CD4-positive, alpha-beta T cell treated with Interleukin-17A for 1 hour (primary cell): ENCODE data around the gene MEIS1.

Experiments used
- DNase-seq: peaks from one replicate; pipeline ENCODE4 v3.0.0-alpha.2; 2020

The MEIS1 gene

GRCh38 chr2:66431846-66432587 lies 2.9 kb upstream of the MEIS1 start:
- DNase-seq = no peak

- DNase-seq = peak; percentile 26
Observed at GRCh38 chr2:66432801-66433694, 1.9 kb upstream of the MEIS1 start.

- no peak for DNase-seq
Observed at GRCh38 chr2:66433695-66433944, 1.3 kb upstream of the MEIS1 start.

- DNase-seq = no peak
Observed at GRCh38 chr2:66433945-66434678, 813 bp upstream of the MEIS1 start.

- DNase-seq = no peak
Observed at GRCh38 chr2:66435549-66435875, 587 bp downstream of the MEIS1 start.

GRCh38 chr2:66435963-66436362 lies 1.0 kb downstream of the MEIS1 start:
- no peak for DNase-seq

- no peak for DNase-seq
Observed at GRCh38 chr2:66436581-66437001, 1.7 kb downstream of the MEIS1 start.

- DNase-seq = no peak
Observed at GRCh38 chr2:66437109-66437690, 2.3 kb downstream of the MEIS1 start.

GRCh38 chr2:66437691-66438497 lies 3.0 kb downstream of the MEIS1 start:
- DNase-seq = no peak

GRCh38 chr2:66438498-66438833 lies 3.5 kb downstream of the MEIS1 start:
- DNase-seq = no peak

GRCh38 chr2:66438891-66439811 lies 4.2 kb downstream of the MEIS1 start:
- no peak for DNase-seq

GRCh38 chr2:66439812-66440542 lies 5.1 kb downstream of the MEIS1 start:
- DNase-seq = no peak

- no peak for DNase-seq
Observed at GRCh38 chr2:66440708-66441497, 6.0 kb downstream of the MEIS1 start.

- no peak for DNase-seq
Observed at GRCh38 chr2:66441581-66442320, 6.8 kb downstream of the MEIS1 start.

GRCh38 chr2:66442516-66443185 lies 7.7 kb downstream of the MEIS1 start:
- no peak for DNase-seq

- DNase-seq = no peak
Observed at GRCh38 chr2:66443186-66443978, 8.5 kb downstream of the MEIS1 start.

GRCh38 chr2:66443979-66444861 lies 9.3 kb downstream of the MEIS1 start:
- no peak for DNase-seq
